ENCODE results near the gene DUSP19. TPM values are rescaled to one million over a fixed set of nuclear protein-coding genes. Genes with fewer than 3 reads are reported as not detected.

Gene DUSP19
- total RNA-seq (1.7 and 2.0 TPM in 2 replicates), polyA plus RNA-seq (2.7 and 3.7 TPM in 2 replicates)

- Histone ChIP-seq H3K27me3 (peaks cover 14% of the 10 kb centered on the region), H3K4me1 (ENCODE audit: low read depth) (peaks cover 13% of the 10 kb centered on the region), H3K27ac (peak within 1 kb of the TSS; percentile 7), H3K9me3 (ENCODE audit: low read depth) (no peaks in the 10 kb centered on the region), H3K4me3 (peak within 1 kb of the TSS; percentile 39), H3K36me3 (no peaks in the 10 kb centered on the region)
- TF ChIP-seq CTCF (IDR thresholded peaks at IDR 0.05; ENCODE audit: low read depth, low read length), result no peak
- peak; percentile 84 to 93 for DNase-seq (ENCODE audit: low read depth in 1 of 2, low spot score in 1 of 2)
These were observed at the start of gene DUSP19 for GRCh38 chr2:183078464-183079138. DUSP19 (plus strand) TSS chr2:183078747; CDS start chr2:183078934, 187 bp downstream.

- no peak overlapping the region for H3K27ac ChIP-seq
- no peaks in the 10 kb centered on the region for H3K9me3 ChIP-seq (ENCODE audit: low read depth)
- no peaks in the 10 kb centered on the region for H3K27me3 ChIP-seq
- H3K36me3 ChIP-seq, result no peaks in the 10 kb centered on the region
- peak in 1 of 2 donors; percentile 28 for DNase-seq (ENCODE audit: low read depth in 1 of 2, low spot score in 1 of 2)
- H3K4me1 ChIP-seq (ENCODE audit: low read depth), result peaks cover 30% of the 10 kb centered on the region
- TF ChIP-seq CTCF (IDR thresholded peaks at IDR 0.05; ENCODE audit: low read depth, low read length), result no peak
- no peak overlapping the region for H3K4me3 ChIP-seq
These were observed 49.3 kb upstream of the DUSP19 start for GRCh38 chr2:183029219-183029618.

- DNase-seq (ENCODE audit: low read depth in 1 of 2, low spot score in 1 of 2), result peak in 1 of 2 donors; percentile 63
These were observed 46.4 kb upstream of the DUSP19 start for GRCh38 chr2:183031911-183032794.

GRCh38 chr2:183033951-183034350 lies 44.6 kb upstream of the DUSP19 start:
- DNase-seq (ENCODE audit: low read depth in 1 of 2, low spot score in 1 of 2), result no peak
- Histone ChIP-seq H3K4me3 (no peak overlapping the region), H3K27me3 (no peaks in the 10 kb centered on the region), H3K36me3 (no peaks in the 10 kb centered on the region), H3K9me3 (ENCODE audit: low read depth) (no peaks in the 10 kb centered on the region), H3K27ac (no peak overlapping the region), H3K4me1 (ENCODE audit: low read depth) (peaks cover 35% of the 10 kb centered on the region)
- no peak for TF ChIP-seq CTCF (IDR thresholded peaks at IDR 0.05; ENCODE audit: low read depth, low read length)

More at GRCh38 chr2:183031911-183032794, 46.4 kb upstream of the DUSP19 start:
- Histone ChIP-seq H3K9me3 (ENCODE audit: low read depth) (no peaks in the 10 kb centered on the region), H3K27me3 (no peaks in the 10 kb centered on the region), H3K4me1 (ENCODE audit: low read depth) (peaks cover 35% of the 10 kb centered on the region), H3K4me3 (no peak overlapping the region), H3K27ac (peak overlapping the region; percentile 63), H3K36me3 (no peaks in the 10 kb centered on the region)
- no peak for TF ChIP-seq CTCF (IDR thresholded peaks at IDR 0.05; ENCODE audit: low read depth, low read length)

- no peaks in the 10 kb centered on the region for H3K9me3 ChIP-seq (ENCODE audit: low read depth)
- H3K36me3 ChIP-seq, result no peaks in the 10 kb centered on the region
- H3K4me1 ChIP-seq (ENCODE audit: low read depth), result peaks cover 35% of the 10 kb centered on the region
- TF ChIP-seq CTCF (IDR thresholded peaks at IDR 0.05; ENCODE audit: low read depth, low read length), result no peak
- H3K27ac ChIP-seq, result peak overlapping the region; percentile 99
- no peaks in the 10 kb centered on the region for H3K27me3 ChIP-seq
- peak overlapping the region; percentile 98 for H3K4me3 ChIP-seq
- peak in 1 of 2 donors; percentile 45 for DNase-seq (ENCODE audit: low read depth in 1 of 2, low spot score in 1 of 2)
These were observed 43.7 kb upstream of the DUSP19 start for GRCh38 chr2:183034806-183035205.
